ENCODE data around the gene ACSS3.
A peak's percentile ranks its signal among the peaks of the same experiment; 100 is the strongest.

ACSS3 gene

GRCh38 chr12:81300454-81300853 is 222.6 kb downstream of the ACSS3 start:
- TF ChIP-seq REST (tag by site-specific recombination; IDR thresholded peaks at IDR 0.05) (peak; percentile 74), ZNF610 (tag by site-specific recombination; IDR thresholded peaks at IDR 0.05; ENCODE audit: borderline replicate concordance) (no peak), KLF8 (tag by site-specific recombination; IDR thresholded peaks at IDR 0.05) (no peak), ZFP69B (tag by site-specific recombination; IDR thresholded peaks at IDR 0.05) (no peak), ZNF302 (tag by site-specific recombination; IDR thresholded peaks at IDR 0.05; ENCODE audit: low read depth) (no peak)
- Histone ChIP-seq H3K9me3 (ENCODE audit: control insufficient read depth, insufficient read depth, low read depth, low read length) (no peaks in the 10 kb centered on the region), H3K27ac (ENCODE audit: extremely low read depth, low read depth, low read length) (no peak overlapping the region), H3K36me3 (ENCODE audit: control insufficient read depth in 2 of 2, insufficient read depth in 1 of 2, low read length in 2 of 2) (no peaks in the 10 kb centered on the region), H3K4me3 (ENCODE audit: low read depth, low read length) (no peak overlapping the region), H3K4me1 (ENCODE audit: control insufficient read depth, insufficient read depth, low read length) (no peaks in the 10 kb centered on the region)
- CTCF ChIA-PET: no interaction called here
- POLR2A ChIA-PET: no interaction called here

GRCh38 chr12:81303935-81304334 is 226.1 kb downstream of the ACSS3 start:
- ChIA-PET CTCF (no interaction called here), POLR2A (no interaction called here)
- TF ChIP-seq ZBTB21 (tag by site-specific recombination; IDR thresholded peaks at IDR 0.05): no peak
- TF ChIP-seq ZNF211 (tag by site-specific recombination; IDR thresholded peaks at IDR 0.05; ENCODE audit: low read depth): no peak
- no peak for TF ChIP-seq ZNF624 (tag by site-specific recombination; IDR thresholded peaks at IDR 0.05)
- TF ChIP-seq SCRT1 (tag by site-specific recombination; IDR thresholded peaks at IDR 0.05; ENCODE audit: borderline replicate concordance): no peak
- TF ChIP-seq ZNF19 (tag by site-specific recombination; IDR thresholded peaks at IDR 0.05; ENCODE audit: low read depth): no peak

More at GRCh38 chr12:81303935-81304334, 226.1 kb downstream of the ACSS3 start:
- H3K36me3 ChIP-seq (ENCODE audit: control insufficient read depth in 2 of 2, insufficient read depth in 1 of 2, low read length in 2 of 2): no peaks in the 10 kb centered on the region
- H3K9me3 ChIP-seq (ENCODE audit: control insufficient read depth, insufficient read depth, low read depth, low read length): no peaks in the 10 kb centered on the region
- H3K4me1 ChIP-seq (ENCODE audit: control insufficient read depth, insufficient read depth, low read length): no peaks in the 10 kb centered on the region
- no peak overlapping the region for H3K27ac ChIP-seq (ENCODE audit: extremely low read depth, low read depth, low read length)
- no peak overlapping the region for H3K4me3 ChIP-seq (ENCODE audit: low read depth, low read length)
